HEK293 (cell line): ENCODE data around the gene PPM1J.

Experiments used
- CTCF ChIA-PET: fragments of 350-600 bp; formaldehyde crosslinking; extraction: SDS; loops from one replicate; lab custom pipeline; 2021; ENCODE audit warnings: antibody characterized with exemption; lab: Yijun Ruan, JAX
- POLR2A ChIA-PET: fragments of 300-600 bp; formaldehyde crosslinking; extraction: SDS; loops from one replicate; lab custom pipeline; 2020; ENCODE audit warnings: antibody characterized with exemption, inconsistent platforms; lab: Yijun Ruan, JAX
- H3K27ac ChIP-seq: fragments of 200-500 bp; sonication (Bioruptor generic); 2 replicates; pipeline ENCODE4 v1.5.1; 2014; ENCODE audit warnings: low read depth, low read length, control low read depth, inconsistent platforms; ENCODE audit errors: extremely low read depth
- H3K36me3 ChIP-seq, 2 experiments: fragments of 200-500 bp in 1 of 2; sonication (Bioruptor generic) in 1 of 2; 1 replicate in 1 of 2; 2 replicates in 1 of 2; pipeline ENCODE4 v1.5.1; 2014 to 2017; ENCODE audit warnings: inconsistent platforms in 2 of 2, low read length in 2 of 2; ENCODE audit not compliant: control insufficient read depth in 2 of 2, insufficient read depth in 1 of 2
- H3K4me1 ChIP-seq: fragments of 200-500 bp; sonication (Bioruptor generic); 2 replicates; pipeline ENCODE4 v1.5.1; 2014; ENCODE audit warnings: mild to moderate bottlenecking, low read length, inconsistent platforms; ENCODE audit not compliant: control insufficient read depth, insufficient read depth
- H3K4me3 ChIP-seq: 2 replicates; pipeline ENCODE4 v1.5.1; 2011; ENCODE audit warnings: low read depth, mild to moderate bottlenecking, control low read depth, low read length, moderate library complexity
- H3K9me3 ChIP-seq: fragments of 200-500 bp; sonication (Bioruptor generic); 2 replicates; pipeline ENCODE4 v1.5.1; 2014; ENCODE audit warnings: low read depth, low read length, inconsistent platforms; ENCODE audit not compliant: control insufficient read depth, insufficient read depth
- BCL11A ChIP-seq: fragments of 450-650 bp; formaldehyde crosslinking; IDR thresholded peaks from 2 replicates; pipeline ENCODE4 v1.5.1; 2016; ENCODE audit warnings: low read depth, missing biosample characterization, missing genetic modification characterization
- KLF9 ChIP-seq: fragments of 450-650 bp; formaldehyde crosslinking; IDR thresholded peaks from 2 replicates; pipeline ENCODE4 v1.5.1; 2016; ENCODE audit warnings: missing biosample characterization, missing genetic modification characterization, low read depth
- OSR2 ChIP-seq: fragments of 450-650 bp; formaldehyde crosslinking; IDR thresholded peaks from 2 replicates; pipeline ENCODE4 v1.5.1; 2016; ENCODE audit warnings: missing biosample characterization, missing genetic modification characterization
- SALL2 ChIP-seq: fragments of 450-650 bp; formaldehyde crosslinking; IDR thresholded peaks from 2 replicates; pipeline ENCODE4 v1.5.0; 2017; ENCODE audit warnings: missing biosample characterization, mild to moderate bottlenecking, missing genetic modification characterization, borderline replicate concordance
- SCRT2 ChIP-seq: fragments of 450-650 bp; formaldehyde crosslinking; IDR thresholded peaks from 2 replicates; pipeline ENCODE4 v1.5.1; 2016; ENCODE audit warnings: missing biosample characterization, missing genetic modification characterization
- SETDB1 ChIP-seq: IDR thresholded peaks from one replicate; pipeline ENCODE4 v1.6.1; 2017; ENCODE audit warnings: mild to moderate bottlenecking, low read length, moderate library complexity, mixed read lengths; ENCODE audit not compliant: insufficient read length
- ZBTB17 ChIP-seq: fragments of 450-650 bp; formaldehyde crosslinking; IDR thresholded peaks from 2 replicates; pipeline ENCODE4 v1.5.1; 2016; ENCODE audit warnings: missing biosample characterization, missing genetic modification characterization
- ZBTB21 ChIP-seq: fragments of 450-650 bp; formaldehyde crosslinking; IDR thresholded peaks from 2 replicates; pipeline ENCODE4 v1.5.1; 2017; ENCODE audit warnings: missing biosample characterization, missing genetic modification characterization
- ZFP37 ChIP-seq: fragments of 450-650 bp; formaldehyde crosslinking; IDR thresholded peaks from 2 replicates; pipeline ENCODE4 v1.5.1; 2016; ENCODE audit warnings: missing biosample characterization, missing genetic modification characterization
- ZNF121 ChIP-seq: fragments of 450-650 bp; formaldehyde crosslinking; IDR thresholded peaks from 2 replicates; pipeline ENCODE4 v1.5.1; 2016; ENCODE audit warnings: missing biosample characterization, missing genetic modification characterization
- ZNF2 ChIP-seq: fragments of 450-650 bp; formaldehyde crosslinking; IDR thresholded peaks from 2 replicates; pipeline ENCODE4 v1.5.1; 2016; ENCODE audit warnings: missing biosample characterization, missing genetic modification characterization
- ZNF292 ChIP-seq: fragments of 450-650 bp; formaldehyde crosslinking; IDR thresholded peaks from 2 replicates; pipeline ENCODE4 v1.5.1; 2016; ENCODE audit warnings: low read depth, missing biosample characterization, missing genetic modification characterization, borderline replicate concordance
- ZNF362 ChIP-seq: fragments of 450-650 bp; formaldehyde crosslinking; IDR thresholded peaks from 2 replicates; pipeline ENCODE4 v1.5.1; 2016; ENCODE audit warnings: missing biosample characterization, missing genetic modification characterization
- ZNF391 ChIP-seq: fragments of 450-650 bp; formaldehyde crosslinking; IDR thresholded peaks from 2 replicates; pipeline ENCODE4 v1.5.1; 2016; ENCODE audit warnings: low read depth, missing biosample characterization, missing genetic modification characterization, borderline replicate concordance
- ZNF416 ChIP-seq: fragments of 450-650 bp; formaldehyde crosslinking; IDR thresholded peaks from 2 replicates; pipeline ENCODE4 v1.5.1; 2016; ENCODE audit warnings: missing biosample characterization, missing genetic modification characterization
- ZNF510 ChIP-seq: fragments of 450-650 bp; formaldehyde crosslinking; IDR thresholded peaks from 2 replicates; pipeline ENCODE4 v1.5.1; 2018; ENCODE audit warnings: mild to moderate bottlenecking, missing genetic modification characterization, missing biosample characterization; ENCODE audit not compliant: insufficient replicate concordance
- ZNF544 ChIP-seq: fragments of 450-650 bp; formaldehyde crosslinking; IDR thresholded peaks from 2 replicates; pipeline ENCODE4 v1.5.0; 2017; ENCODE audit warnings: missing biosample characterization, missing genetic modification characterization
- ZNF548 ChIP-seq: fragments of 450-650 bp; formaldehyde crosslinking; IDR thresholded peaks from 2 replicates; pipeline ENCODE4 v1.5.1; 2016; ENCODE audit warnings: missing biosample characterization, missing genetic modification characterization
- ZNF596 ChIP-seq: fragments of 450-650 bp; IDR thresholded peaks from 2 replicates; pipeline ENCODE4 v1.5.0; 2018; ENCODE audit warnings: missing biosample characterization, mild to moderate bottlenecking, missing genetic modification characterization, moderate library complexity
- ZNF654 ChIP-seq: fragments of 450-650 bp; formaldehyde crosslinking; IDR thresholded peaks from 2 replicates; pipeline ENCODE4 v1.5.1; 2016; ENCODE audit warnings: low read depth, missing biosample characterization, missing genetic modification characterization
- ZNF664 ChIP-seq: fragments of 450-650 bp; formaldehyde crosslinking; IDR thresholded peaks from 2 replicates; pipeline ENCODE4 v1.5.1; 2016; ENCODE audit warnings: missing biosample characterization, missing genetic modification characterization
- ZSCAN16 ChIP-seq: fragments of 450-650 bp; formaldehyde crosslinking; IDR thresholded peaks from 2 replicates; pipeline ENCODE4 v1.5.1; 2016; ENCODE audit warnings: missing biosample characterization, missing genetic modification characterization
- ZSCAN23 ChIP-seq: fragments of 450-650 bp; formaldehyde crosslinking; IDR thresholded peaks from 2 replicates; pipeline ENCODE4 v1.5.1; 2016; ENCODE audit warnings: missing biosample characterization, missing genetic modification characterization
- ZSCAN4 ChIP-seq: fragments of 450-650 bp; formaldehyde crosslinking; IDR thresholded peaks from 2 replicates; pipeline ENCODE4 v1.5.1; 2017; ENCODE audit warnings: missing biosample characterization, missing genetic modification characterization
- TF ChIP-seq, protein P1 (sequence below): fragments of 450-650 bp; formaldehyde crosslinking; conservative IDR thresholded peaks from 2 replicates; pipeline ENCODE4 v1.5.1; 2016; ENCODE audit warnings: low read depth, missing biosample characterization, missing genetic modification characterization

The PPM1J gene

DNA sequence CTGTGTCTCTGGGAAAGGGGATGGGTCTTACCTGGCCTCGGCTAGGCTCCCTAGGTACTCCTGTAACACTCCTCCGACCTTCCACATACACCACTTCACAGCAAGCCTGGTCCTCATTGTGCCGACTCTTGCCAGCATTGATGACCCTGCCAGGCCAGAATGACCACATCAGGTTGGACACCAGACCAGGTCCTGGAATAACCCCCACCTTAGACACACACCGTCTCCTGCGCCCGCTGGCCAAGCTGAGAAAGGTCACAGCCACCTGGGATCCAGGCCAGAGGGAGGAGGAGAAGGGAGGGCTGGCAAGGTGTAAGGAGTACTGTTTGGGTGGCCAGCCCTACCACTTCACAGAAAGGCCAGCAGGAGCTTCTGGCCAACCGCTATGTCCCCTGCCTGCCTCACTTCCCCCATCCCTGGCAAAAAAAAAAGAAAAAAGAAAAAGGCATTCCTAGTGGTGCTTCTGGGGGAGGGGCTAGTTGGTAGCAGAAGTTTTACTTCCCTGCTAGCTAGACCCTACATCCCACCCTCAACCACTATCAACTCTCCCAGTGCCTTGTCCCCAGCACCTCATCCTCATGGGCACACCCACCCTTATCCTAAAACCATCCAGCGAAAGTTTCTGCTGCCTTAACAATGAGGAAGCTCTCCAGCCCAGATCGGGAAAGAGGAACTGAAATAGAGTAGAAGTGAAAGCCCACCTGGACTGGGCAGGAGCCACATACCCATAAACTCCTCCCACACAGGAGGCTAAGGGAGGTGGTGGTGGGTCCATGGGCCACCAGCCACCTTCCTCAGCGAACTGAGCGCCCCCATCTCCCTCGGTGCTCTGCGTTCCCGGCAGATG, 1.4 kb downstream of the PPM1J start (continued):
- TF ChIP-seq ZSCAN23 (tag by site-specific recombination) (no peak), ZNF292 (tag by site-specific recombination) (no peak)

- POLR2A ChIA-PET = no interaction called here
Observed at GRCh38 chr1:112712701-112713128, 2.4 kb downstream of the PPM1J start.

DNA sequence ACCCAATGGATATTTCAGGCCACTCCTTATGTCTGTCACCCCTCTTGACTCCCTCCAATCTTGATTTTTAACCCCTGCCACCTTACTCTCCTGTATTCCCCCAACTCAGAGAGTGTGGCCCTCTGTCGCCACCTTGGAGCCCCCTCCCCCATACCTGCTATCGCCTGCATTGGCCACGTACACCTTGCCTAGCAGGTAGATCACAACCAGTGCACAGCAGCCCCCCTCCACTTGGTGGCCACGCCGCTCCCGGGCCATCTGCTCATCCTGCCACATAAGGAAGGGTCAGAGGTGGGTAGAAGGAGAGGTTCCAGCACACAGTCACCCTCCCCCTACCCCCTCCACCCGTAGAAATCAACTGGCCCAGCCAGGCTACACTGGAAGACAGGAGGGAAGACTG, 2.9 kb downstream of the PPM1J start:
- Histone ChIP-seq H3K4me3 (no peak overlapping the region), H3K4me1 (no peaks in the 10 kb centered on the region), H3K27ac (no peak overlapping the region), H3K9me3 (no peaks in the 10 kb centered on the region), H3K36me3 (peaks cover 0 to 3% of the 10 kb centered on the region in 2 experiments; a peak in 1 of 3 replicates)
- TF ChIP-seq ZFP37 (no peak), ZNF416 (tag by site-specific recombination) (no peak), BCL11A (tag by site-specific recombination) (no peak), ZNF548 (tag by site-specific recombination) (no peak), ZNF362 (tag by site-specific recombination) (no peak), SETDB1 (no peak), ZNF121 (no peak), ZNF2 (no peak), ZNF510 (tag by site-specific recombination) (no peak), ZNF654 (tag by site-specific recombination) (no peak), ZNF391 (no peak), ZNF596 (no peak), SCRT2 (tag by site-specific recombination) (no peak), ZSCAN16 (tag by site-specific recombination) (no peak), ZNF544 (tag by site-specific recombination) (no peak), KLF9 (tag by site-specific recombination) (no peak)
- TF ChIP-seq, protein P1, sequence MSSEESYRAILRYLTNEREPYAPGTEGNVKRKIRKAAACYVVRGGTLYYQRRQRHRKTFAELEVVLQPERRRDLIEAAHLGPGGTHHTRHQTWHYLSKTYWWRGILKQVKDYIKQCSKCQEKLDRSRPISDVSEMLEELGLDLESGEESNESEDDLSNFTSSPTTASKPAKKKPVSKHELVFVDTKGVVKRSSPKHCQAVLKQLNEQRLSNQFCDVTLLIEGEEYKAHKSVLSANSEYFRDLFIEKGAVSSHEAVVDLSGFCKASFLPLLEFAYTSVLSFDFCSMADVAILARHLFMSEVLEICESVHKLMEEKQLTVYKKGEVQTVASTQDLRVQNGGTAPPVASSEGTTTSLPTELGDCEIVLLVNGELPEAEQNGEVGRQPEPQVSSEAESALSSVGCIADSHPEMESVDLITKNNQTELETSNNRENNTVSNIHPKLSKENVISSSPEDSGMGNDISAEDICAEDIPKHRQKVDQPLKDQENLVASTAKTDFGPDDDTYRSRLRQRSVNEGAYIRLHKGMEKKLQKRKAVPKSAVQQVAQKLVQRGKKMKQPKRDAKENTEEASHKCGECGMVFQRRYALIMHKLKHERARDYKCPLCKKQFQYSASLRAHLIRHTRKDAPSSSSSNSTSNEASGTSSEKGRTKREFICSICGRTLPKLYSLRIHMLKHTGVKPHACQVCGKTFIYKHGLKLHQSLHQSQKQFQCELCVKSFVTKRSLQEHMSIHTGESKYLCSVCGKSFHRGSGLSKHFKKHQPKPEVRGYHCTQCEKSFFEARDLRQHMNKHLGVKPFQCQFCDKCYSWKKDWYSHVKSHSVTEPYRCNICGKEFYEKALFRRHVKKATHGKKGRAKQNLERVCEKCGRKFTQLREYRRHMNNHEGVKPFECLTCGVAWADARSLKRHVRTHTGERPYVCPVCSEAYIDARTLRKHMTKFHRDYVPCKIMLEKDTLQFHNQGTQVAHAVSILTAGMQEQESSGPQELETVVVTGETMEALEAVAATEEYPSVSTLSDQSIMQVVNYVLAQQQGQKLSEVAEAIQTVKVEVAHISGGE (tag by site-specific recombination) = no peak
- ChIA-PET POLR2A (no interaction called here), CTCF (interaction anchor here (0.7 kb wide), 1 partner anchor 98 kb away, joined by 10 read pairs; no protein-coding TSS in a partner anchor)

More at GRCh38 chr1:112712701-112713128, 2.4 kb downstream of the PPM1J start:
- H3K4me1 ChIP-seq = no peaks in the 10 kb centered on the region
- H3K36me3 ChIP-seq = peaks cover 0 to 3% of the 10 kb centered on the region in 2 experiments; a peak in 1 of 3 replicates
- no peak overlapping the region for H3K4me3 ChIP-seq
- peak; percentile 59; the same call in 1 of the 2 replicates for TF ChIP-seq ZBTB17
- no peak for TF ChIP-seq ZNF664 (tag by site-specific recombination)
- TF ChIP-seq SALL2 = no peak
- no peak for TF ChIP-seq ZNF548 (tag by site-specific recombination)
- TF ChIP-seq OSR2 (tag by site-specific recombination) = no peak
- peak; percentile 68 for TF ChIP-seq ZSCAN4 (tag by site-specific recombination)
- no peak for TF ChIP-seq ZBTB21 (tag by site-specific recombination)
- no peak for TF ChIP-seq ZSCAN23 (tag by site-specific recombination)
- H3K27ac ChIP-seq = no peak overlapping the region
- CTCF ChIA-PET = interaction anchor here (0.7 to 0.9 kb wide), 2 partner anchors 99 to 330 kb away, joined by 3 to 10 read pairs; no protein-coding TSS in a partner anchor
- H3K9me3 ChIP-seq = no peaks in the 10 kb centered on the region
